ENCODE data around the gene SEMA3F. TPM values are rescaled to one million over a fixed set of nuclear protein-coding genes. Genes with fewer than 3 reads are reported as not detected.

Gene SEMA3F
- polyA plus RNA-seq, 2 of the 4 experiments (the other 2 are of a cell fraction) = 2.9 to 10.6 TPM

DNA sequence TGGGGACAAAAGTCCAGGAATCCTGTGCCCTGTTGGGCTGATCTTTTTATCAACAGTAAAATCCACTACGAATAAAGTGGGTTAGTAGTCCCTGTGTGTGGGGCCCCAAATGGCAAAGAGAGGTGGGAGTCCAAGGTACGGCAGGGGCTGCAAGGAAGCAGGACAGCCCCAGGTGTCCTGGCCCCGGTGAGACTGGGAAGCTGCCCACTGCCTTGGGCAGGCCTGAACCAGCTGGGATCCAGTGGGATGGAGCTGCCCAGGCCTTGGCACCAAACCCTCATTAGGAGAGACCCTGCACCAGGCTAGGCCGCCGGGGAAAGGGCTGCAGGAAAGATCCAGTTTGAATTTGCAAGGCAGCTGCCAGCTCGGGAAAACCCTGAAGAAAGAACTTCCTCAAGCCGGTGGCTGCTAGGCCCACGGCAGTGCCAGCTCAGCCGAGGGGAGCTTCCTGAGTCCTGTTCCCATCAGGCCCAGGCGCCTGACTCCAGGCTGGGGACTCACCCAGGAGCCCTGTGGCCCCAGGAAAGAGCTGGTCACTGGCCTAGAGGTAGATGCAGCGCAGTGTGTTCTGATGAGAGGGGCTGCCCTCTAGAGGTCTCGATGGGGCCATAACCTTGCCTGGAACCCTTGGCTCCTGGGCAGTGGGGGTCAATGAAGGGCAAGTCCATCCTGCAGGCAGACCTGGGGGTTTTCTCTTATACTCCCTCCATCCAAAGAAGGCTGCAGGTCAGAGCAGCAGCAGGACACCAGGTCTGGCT lies 66.5 kb downstream of the SEMA3F start:
- no peak for ATAC-seq
- WGBS (ENCODE audit: missing lambda C conversion rate) = 58% methylated on average over 3 of the region's 12 CpGs
- TF ChIP-seq GATA3 (IDR thresholded peaks at IDR 0.05; ENCODE audit: borderline replicate concordance) = no peak
- TF ChIP-seq CBX2 (IDR thresholded peaks at IDR 0.05; ENCODE audit: borderline replicate concordance, low read depth) = no peak
- FAIRE-seq = no peak
- Histone ChIP-seq H3K4me3 (no peak overlapping the region), H3K4me2 (no peak overlapping the region), H3K9me3 (no peaks in the 10 kb centered on the region), H3K27ac (no peak overlapping the region), H3K4me1 (0 out of 3 replicates have a peak, but pooled peaks cover 3% of the 10 kb centered on the region)
- CTCF ChIA-PET = interaction anchor here (0.8 to 25.9 kb wide), 7 partner anchors 11 to 103 kb away, joined by 3 to 550 read pairs (median 7); partner anchors contain the start of gene GNAT1
- POLR2A ChIA-PET = no interaction called here
- no peak for DNase-seq (ENCODE audit: low read depth in 1 of 2, low spot score in 1 of 2)

DNA sequence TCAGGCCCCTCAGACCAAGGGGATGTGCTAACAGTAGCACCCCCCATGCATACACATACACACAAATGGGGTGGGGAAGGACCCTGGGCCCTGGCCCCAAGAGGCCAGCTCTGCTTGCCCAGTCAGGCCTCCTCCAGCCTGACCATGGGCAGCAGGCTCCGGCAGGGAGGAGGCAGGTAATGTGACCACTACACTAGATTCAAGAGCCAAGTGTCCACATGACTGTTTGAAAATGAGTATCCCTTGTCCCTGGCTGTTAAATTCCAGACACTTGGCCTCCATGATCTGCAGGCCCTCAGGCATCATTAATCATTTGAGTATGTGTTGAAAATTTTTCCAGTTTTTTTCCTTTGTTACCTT lies 67.0 kb downstream of the SEMA3F start:
- Histone ChIP-seq H3K4me1 (0 out of 3 replicates have a peak, but pooled peaks cover 3% of the 10 kb centered on the region), H3K9me3 (no peaks in the 10 kb centered on the region), H3K4me2 (no peak overlapping the region), H3K4me3 (no peak overlapping the region), H3K27ac (no peak overlapping the region)
- no peak for DNase-seq (ENCODE audit: low read depth in 1 of 2, low spot score in 1 of 2)
- no peak for TF ChIP-seq HMGXB4 (CRISPR knock-in tag; IDR thresholded peaks at IDR 0.05; ENCODE audit: borderline replicate concordance)
- TF ChIP-seq HES2 (IDR thresholded peaks at IDR 0.05) = no peak
- no peak for TF ChIP-seq KDM1A (IDR thresholded peaks at IDR 0.05; ENCODE audit: low read depth)
- no peak for TF ChIP-seq RAD21 (conservative IDR thresholded peaks at IDR 0.05 in 1 of 2, IDR thresholded peaks at IDR 0.05 in 1 of 2)
- no peak for TF ChIP-seq CBX2 (IDR thresholded peaks at IDR 0.05; ENCODE audit: borderline replicate concordance, low read depth)
- TF ChIP-seq CBX8 (IDR thresholded peaks at IDR 0.05) = no peak
- no peak for TF ChIP-seq MAFK (IDR thresholded peaks at IDR 0.05; ENCODE audit: partially characterized antibody)
- no peak for TF ChIP-seq CHD4 (IDR thresholded peaks at IDR 0.05; ENCODE audit: borderline replicate concordance)
- TF ChIP-seq EHF (CRISPR knock-in tag; IDR thresholded peaks at IDR 0.05) = no peak
- TF ChIP-seq JUNB (IDR thresholded peaks at IDR 0.05) = no peak
- no peak for TF ChIP-seq CTCF (IDR thresholded peaks at IDR 0.05)
- no peak for TF ChIP-seq ESRRA (IDR thresholded peaks at IDR 0.05; ENCODE audit: borderline replicate concordance, low read length)
- no peak for TF ChIP-seq HOXB5 (CRISPR knock-in tag; IDR thresholded peaks at IDR 0.05)
- no peak for TF ChIP-seq RCOR1 (IDR thresholded peaks at IDR 0.05; ENCODE audit: low read depth, low read length)
- no peak for TF ChIP-seq POLR2A (IDR thresholded peaks at IDR 0.05; ENCODE audit: low read length)
- no peak for TF ChIP-seq SREBF2 (IDR thresholded peaks at IDR 0.05)
- TF ChIP-seq MAZ (IDR thresholded peaks at IDR 0.05; ENCODE audit: borderline replicate concordance, low read depth, low read length) = no peak
- CTCF ChIA-PET = interaction anchor here (1.0 to 25.9 kb wide), 6 partner anchors 12 to 101 kb away, joined by 3 to 550 read pairs (median 10); partner anchors contain the start of gene GNAT1
- no peak for ATAC-seq
- no peak for FAIRE-seq
- WGBS (ENCODE audit: missing lambda C conversion rate) = 100% methylated on average over 1 of the region's 1 CpG
- POLR2A ChIA-PET = no interaction called here

DNA sequence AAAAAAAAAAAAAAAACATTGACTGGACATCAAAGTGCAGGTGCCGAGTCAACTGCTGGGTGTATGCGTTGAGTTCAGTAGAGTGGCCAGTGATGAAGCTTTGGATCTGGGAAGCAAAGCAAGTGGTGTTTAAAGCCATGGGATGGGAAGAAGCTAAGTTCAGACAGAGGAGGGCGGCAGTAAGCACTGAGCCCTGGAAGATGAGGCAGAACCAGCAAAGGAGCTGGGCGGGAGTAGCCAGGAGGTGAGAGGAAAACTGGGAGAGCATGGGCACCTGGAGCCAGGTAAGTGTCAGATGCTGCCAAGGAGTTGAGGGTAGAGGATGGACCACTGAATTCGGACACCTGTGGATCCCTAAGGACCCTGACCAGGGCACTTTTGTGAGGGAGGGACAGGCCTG lies 69.5 kb downstream of the SEMA3F start:
- Histone ChIP-seq H3K27ac (no peak overlapping the region), H3K9me3 (no peaks in the 10 kb centered on the region), H3K4me1 (peaks cover 8% of the 10 kb centered on the region; the same call in 1 of the 3 replicates), H3K4me2 (no peak overlapping the region), H3K4me3 (no peak overlapping the region)
- ChIA-PET CTCF (interaction anchor here (1.3 to 25.9 kb wide), 12 partner anchors 14 to 102 kb away, joined by 3 to 550 read pairs (median 54); partner anchors contain the start of genes GNAI2, GNAT1, IFRD2 and LSMEM2), POLR2A (no interaction called here)
- FAIRE-seq (no peak), DNase-seq (ENCODE audit: low read depth in 1 of 2, low spot score in 1 of 2) (no peak), ATAC-seq (no peak)
- 30% methylated on average over 5 of the region's 5 CpGs for WGBS (ENCODE audit: missing lambda C conversion rate)
- TF ChIP-seq, protein P1, sequence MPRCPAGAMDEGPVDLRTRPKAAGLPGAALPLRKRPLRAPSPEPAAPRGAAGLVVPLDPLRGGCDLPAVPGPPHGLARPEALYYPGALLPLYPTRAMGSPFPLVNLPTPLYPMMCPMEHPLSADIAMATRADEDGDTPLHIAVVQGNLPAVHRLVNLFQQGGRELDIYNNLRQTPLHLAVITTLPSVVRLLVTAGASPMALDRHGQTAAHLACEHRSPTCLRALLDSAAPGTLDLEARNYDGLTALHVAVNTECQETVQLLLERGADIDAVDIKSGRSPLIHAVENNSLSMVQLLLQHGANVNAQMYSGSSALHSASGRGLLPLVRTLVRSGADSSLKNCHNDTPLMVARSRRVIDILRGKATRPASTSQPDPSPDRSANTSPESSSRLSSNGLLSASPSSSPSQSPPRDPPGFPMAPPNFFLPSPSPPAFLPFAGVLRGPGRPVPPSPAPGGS (IDR thresholded peaks at IDR 0.05) = no peak

Data from A549 (cell line).